Progenitor cell of endocrine pancreas (in vitro differentiated cells): ENCODE measurements around the gene DUSP9. TPM values are rescaled to one million over a fixed set of nuclear protein-coding genes. Genes with fewer than 3 reads are reported as not detected.

Experiments used
- DNase-seq: peaks from one replicate; pipeline ENCODE4 v3.0.0; 2021; ENCODE audit warnings: low spot score; ENCODE audit not compliant: unreplicated experiment
- H3K27ac Mint-ChIP-seq: 2 replicates; pipeline ENCODE4 v1.8.0; 2021; ENCODE audit warnings: mild to moderate bottlenecking, moderate library complexity, mixed read lengths
- H3K27me3 Mint-ChIP-seq: 2 replicates; pipeline ENCODE4 v1.8.0; 2021; ENCODE audit warnings: mixed read lengths
- H3K36me3 Mint-ChIP-seq: 2 replicates; pipeline ENCODE4 v1.8.0; 2022; ENCODE audit warnings: mixed read lengths; ENCODE audit not compliant: insufficient read depth
- H3K4me1 Mint-ChIP-seq: 2 replicates; pipeline ENCODE4 v1.8.0; 2021; ENCODE audit warnings: low read depth, mixed read lengths
- H3K4me3 Mint-ChIP-seq: 2 replicates; pipeline ENCODE4 v1.8.0; 2021; ENCODE audit warnings: low read depth, mild to moderate bottlenecking, moderate library complexity, mixed read lengths
- H3K9me3 Mint-ChIP-seq: 2 replicates; pipeline ENCODE4 v1.8.0; 2021; ENCODE audit warnings: low read depth, mixed read lengths
- total RNA-seq: library from RNA; stranded (reverse); gene quantifications from 2 replicates; pipeline ENCODE4 v1.2.1, GENCODE V29; 2021
- TF ChIP-seq, protein P1 (sequence below): fragments of 200-600 bp; sonication (generic); IDR thresholded peaks from one replicate; pipeline ENCODE4 v1.5.0; 2021; ENCODE audit warnings: antibody characterized with exemption, mild to moderate bottlenecking; ENCODE audit not compliant: unreplicated experiment

The DUSP9 gene
- total RNA-seq, 1 donor from 2014 or later = 36.5 TPM

DNA sequence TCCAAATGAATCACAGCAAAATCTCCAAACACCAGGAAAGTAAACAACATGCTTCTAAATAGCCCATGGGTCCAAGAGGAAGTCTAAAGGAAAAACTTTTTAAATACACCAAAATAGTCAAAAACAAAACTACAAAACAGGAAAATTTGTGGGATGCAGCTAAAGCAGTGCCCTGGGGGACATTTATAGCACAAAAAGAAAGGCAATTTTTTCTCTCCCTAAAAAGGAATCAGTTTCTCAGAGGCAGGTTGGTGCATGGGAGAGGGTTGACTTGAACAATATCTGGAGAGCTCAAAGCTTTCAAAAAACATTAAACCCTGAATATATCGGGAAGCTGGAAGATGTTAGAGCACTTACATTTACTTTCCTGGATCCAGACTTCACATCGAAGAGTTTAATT is 15.7 kb upstream of the DUSP9 start:
- H3K4me1 Mint-ChIP-seq = peaks cover 5% of the 10 kb centered on the region
- TF ChIP-seq, protein P1, sequence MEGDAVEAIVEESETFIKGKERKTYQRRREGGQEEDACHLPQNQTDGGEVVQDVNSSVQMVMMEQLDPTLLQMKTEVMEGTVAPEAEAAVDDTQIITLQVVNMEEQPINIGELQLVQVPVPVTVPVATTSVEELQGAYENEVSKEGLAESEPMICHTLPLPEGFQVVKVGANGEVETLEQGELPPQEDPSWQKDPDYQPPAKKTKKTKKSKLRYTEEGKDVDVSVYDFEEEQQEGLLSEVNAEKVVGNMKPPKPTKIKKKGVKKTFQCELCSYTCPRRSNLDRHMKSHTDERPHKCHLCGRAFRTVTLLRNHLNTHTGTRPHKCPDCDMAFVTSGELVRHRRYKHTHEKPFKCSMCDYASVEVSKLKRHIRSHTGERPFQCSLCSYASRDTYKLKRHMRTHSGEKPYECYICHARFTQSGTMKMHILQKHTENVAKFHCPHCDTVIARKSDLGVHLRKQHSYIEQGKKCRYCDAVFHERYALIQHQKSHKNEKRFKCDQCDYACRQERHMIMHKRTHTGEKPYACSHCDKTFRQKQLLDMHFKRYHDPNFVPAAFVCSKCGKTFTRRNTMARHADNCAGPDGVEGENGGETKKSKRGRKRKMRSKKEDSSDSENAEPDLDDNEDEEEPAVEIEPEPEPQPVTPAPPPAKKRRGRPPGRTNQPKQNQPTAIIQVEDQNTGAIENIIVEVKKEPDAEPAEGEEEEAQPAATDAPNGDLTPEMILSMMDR = no peak
- no peak overlapping the region for H3K27ac Mint-ChIP-seq
- H3K27me3 Mint-ChIP-seq = peaks cover 4% of the 10 kb centered on the region
- no peak overlapping the region for H3K4me3 Mint-ChIP-seq
- peaks cover 3% of the 10 kb centered on the region for H3K36me3 Mint-ChIP-seq
- DNase-seq = no peak
- peaks cover 14% of the 10 kb centered on the region for H3K9me3 Mint-ChIP-seq

DNA sequence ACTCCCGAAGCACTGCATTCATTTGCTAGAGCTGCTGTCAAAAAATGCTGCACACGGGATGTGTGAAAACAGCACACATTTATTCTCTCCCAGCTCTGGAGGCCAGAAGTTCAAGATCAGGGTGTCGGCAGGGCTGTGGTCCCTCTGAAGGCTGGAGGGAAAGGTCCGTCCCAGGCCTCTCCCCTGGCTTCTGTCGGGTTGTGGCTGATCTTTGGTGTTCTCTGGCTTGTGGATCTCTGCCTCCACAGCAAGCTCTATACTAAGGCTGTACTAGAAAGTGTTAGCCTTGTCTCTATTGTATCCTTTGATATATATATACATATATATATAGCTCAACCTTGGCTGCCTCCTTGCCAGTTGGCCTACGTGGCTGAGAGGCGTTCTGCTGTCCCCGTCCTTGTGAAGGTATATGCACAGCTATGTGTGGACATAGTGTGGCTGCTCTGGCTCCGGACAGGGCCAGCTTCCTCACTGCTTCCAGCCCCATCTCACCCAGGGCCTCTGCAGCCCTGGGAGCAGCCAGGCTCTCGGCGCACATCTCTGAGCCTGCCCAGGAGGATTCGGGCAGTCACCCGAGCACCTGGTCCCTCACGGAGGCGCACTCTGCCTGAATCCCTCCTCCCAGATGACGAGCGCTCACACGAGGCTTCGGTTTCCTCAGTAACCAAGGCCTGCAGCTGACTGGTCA is 15.0 kb upstream of the DUSP9 start:
- H3K9me3 Mint-ChIP-seq = peaks cover 14% of the 10 kb centered on the region
- TF ChIP-seq, protein P1 = no peak
- no peak for DNase-seq
- H3K27ac Mint-ChIP-seq = no peak overlapping the region
- no peak overlapping the region for H3K4me3 Mint-ChIP-seq
- peaks cover 4% of the 10 kb centered on the region for H3K27me3 Mint-ChIP-seq
- H3K4me1 Mint-ChIP-seq = peaks cover 5% of the 10 kb centered on the region
- H3K36me3 Mint-ChIP-seq = peaks cover 3% of the 10 kb centered on the region

DNA sequence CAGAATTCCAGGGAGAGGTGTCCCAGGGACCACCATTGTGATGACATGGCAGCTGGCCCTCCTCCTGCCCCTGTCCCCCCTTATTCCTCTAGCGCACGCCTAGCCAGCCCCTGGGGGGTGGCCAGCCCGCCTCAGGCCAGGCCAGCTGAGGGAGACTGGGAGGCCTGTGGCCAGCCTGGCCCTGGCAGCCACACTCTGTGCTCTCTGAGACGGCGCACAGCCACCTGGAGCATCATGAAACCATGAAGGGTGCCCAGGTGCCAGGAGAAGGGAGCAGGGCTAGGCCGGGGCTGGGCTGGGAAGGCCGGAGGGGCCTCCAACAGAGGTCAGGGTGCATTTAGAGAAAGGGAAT is 14.4 kb upstream of the DUSP9 start:
- Mint-ChIP-seq H3K27ac (no peak overlapping the region), H3K4me1 (peaks cover 5% of the 10 kb centered on the region), H3K9me3 (peaks cover 14% of the 10 kb centered on the region), H3K4me3 (no peak overlapping the region), H3K27me3 (peaks cover 4% of the 10 kb centered on the region), H3K36me3 (peaks cover 3% of the 10 kb centered on the region)
- no peak for DNase-seq
- TF ChIP-seq, protein P1 = no peak

DNA sequence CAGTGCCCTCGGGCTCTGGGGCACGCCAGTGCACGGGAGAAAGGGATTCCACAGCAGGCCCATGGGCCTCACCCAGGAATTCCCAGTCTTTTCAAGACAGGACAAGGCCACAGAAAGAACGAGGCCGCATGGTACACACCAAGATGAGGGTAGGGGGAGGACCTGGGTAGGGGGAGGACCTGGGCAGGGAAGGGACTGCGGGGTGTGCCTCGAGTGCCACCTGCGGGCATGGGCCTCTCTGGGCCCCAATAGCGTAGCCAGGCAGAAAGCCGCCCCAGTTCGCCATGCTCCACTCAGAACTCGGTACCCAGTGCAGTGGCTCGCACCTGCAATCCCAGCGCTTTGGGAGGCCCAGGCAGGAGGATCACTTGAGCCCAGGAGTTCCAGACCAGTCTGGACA is 14.0 kb upstream of the DUSP9 start:
- Mint-ChIP-seq H3K36me3 (peaks cover 3% of the 10 kb centered on the region), H3K27me3 (peaks cover 4% of the 10 kb centered on the region), H3K27ac (no peak overlapping the region), H3K4me3 (no peak overlapping the region), H3K4me1 (peaks cover 5% of the 10 kb centered on the region), H3K9me3 (peaks cover 14% of the 10 kb centered on the region)
- DNase-seq = no peak
- TF ChIP-seq, protein P1 = no peak

DNA sequence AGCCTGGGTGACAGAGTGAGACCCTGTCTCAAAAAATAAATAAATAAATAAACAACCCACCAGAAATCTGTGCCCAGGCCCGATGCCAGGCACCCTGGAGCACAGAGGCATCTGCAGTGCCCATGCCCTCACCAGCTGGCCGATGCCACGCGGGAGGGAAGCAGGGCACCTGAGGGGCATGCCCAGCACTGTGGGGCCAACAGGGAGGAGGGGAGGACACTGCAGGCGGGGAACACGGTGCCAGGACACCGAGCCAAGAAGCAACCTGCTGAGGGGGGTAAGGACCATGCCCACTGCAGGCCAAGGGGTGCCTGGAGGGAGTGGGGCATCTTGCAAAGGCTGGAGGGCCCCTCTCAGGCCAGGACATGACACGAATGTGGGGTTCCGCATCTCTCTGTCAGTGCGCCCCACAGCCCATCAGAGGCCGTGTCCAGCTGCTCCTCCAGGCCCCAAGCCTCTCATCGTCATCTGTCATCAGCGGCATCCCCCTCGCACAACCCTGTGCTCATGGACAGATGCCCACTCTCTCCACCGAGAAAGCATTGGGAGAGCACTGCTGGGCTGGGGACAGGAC is 13.3 kb upstream of the DUSP9 start:
- Mint-ChIP-seq H3K27ac (no peak overlapping the region), H3K36me3 (peaks cover 3% of the 10 kb centered on the region)
- DNase-seq = no peak

More for the DNA sequence above, 13.3 kb upstream of the DUSP9 start:
- TF ChIP-seq, protein P1 = no peak
- Mint-ChIP-seq H3K27me3 (peaks cover 4% of the 10 kb centered on the region), H3K4me3 (no peak overlapping the region), H3K4me1 (peaks cover 6% of the 10 kb centered on the region), H3K9me3 (peaks cover 14% of the 10 kb centered on the region)
